Vagina (tissue), 2 donors: Measurements from ENCODE around the gene MNX1.

Experiments used
- CTCF ChIP-seq, 3 experiments: fragments of 450-650 bp in 2 of 3; fragments of 200-600 bp in 1 of 3; sonication (generic) in 1 of 3; IDR thresholded peaks; one replicate each; pipeline ENCODE4 v1.5.1; 2017 to 2019; ENCODE audit warnings: antibody characterized with exemption in 3 of 3, mild to moderate bottlenecking in 2 of 3, moderate library complexity in 2 of 3
- POLR2AphosphoS5 ChIP-seq, 2 donors: sonication (generic); formaldehyde crosslinking; IDR thresholded peaks; one replicate each; pipeline ENCODE4 v1.9.0; 2017; ENCODE audit warnings: antibody characterized with exemption in 2 of 2, mild to moderate bottlenecking in 2 of 2, low read depth in 1 of 2; ENCODE audit not compliant: insufficient read depth in 1 of 2

DNA sequence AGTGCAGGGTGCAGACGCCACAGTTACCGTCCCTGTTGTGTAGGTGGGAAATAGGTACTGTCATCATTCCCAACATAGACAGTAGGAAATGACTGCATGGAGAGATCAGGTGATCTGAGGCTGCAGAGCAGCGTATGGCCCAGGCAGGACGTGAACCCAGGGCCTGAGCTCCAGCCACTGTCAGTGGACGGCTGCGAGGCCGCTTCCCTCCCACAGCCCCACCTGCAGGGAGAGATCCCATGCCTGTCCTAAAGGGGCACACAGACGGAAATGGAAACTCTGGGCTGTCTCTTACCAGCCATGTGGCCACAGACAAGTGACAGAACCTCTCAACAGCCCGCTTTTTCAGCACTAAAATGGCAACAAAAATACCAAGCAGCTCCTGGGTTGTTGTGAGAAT, 44.5 kb upstream of the MNX1 start:
- TF ChIP-seq CTCF (IDR thresholded peaks at IDR 0.05) (no peak), POLR2AphosphoS5 (IDR thresholded peaks at IDR 0.05; ENCODE audit: insufficient read depth in 1 of 2, low read depth in 1 of 2) (no peak)
